ENCODE measurements around the gene KCNH8. TPM values are rescaled to one million over a fixed set of nuclear protein-coding genes. Genes with fewer than 3 reads are reported as not detected.

KCNH8 gene
- total and polyA plus RNA-seq, 2 of the 4 experiments (the other 2 are of a cell fraction) = not detected

DNA sequence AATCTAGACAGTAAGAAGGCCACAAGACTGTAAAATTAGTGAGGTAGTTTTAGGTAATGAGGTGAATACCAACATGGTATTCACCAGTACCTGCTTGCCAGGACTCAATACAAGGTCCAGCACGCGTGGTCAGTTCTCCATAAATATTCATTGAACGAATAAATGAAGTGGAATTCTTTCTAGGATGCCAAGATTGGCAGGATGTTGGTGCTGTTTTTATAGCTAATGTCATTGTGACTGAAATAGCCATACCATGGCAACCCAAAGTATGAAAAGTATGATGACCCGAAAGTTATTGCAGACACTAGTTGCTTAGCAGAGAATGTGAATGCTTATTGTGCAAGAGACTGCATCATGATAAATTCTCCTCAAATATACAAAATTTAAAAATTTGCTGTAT is 307.2 kb downstream of the KCNH8 start:
- Histone ChIP-seq H4K5ac (ENCODE audit: low read depth, low read length) (no peak overlapping the region), H3K4me3 (ENCODE audit: insufficient read depth, low read depth, low read length) (no peak overlapping the region), H2AK5ac (ENCODE audit: low read depth, low read length) (no peak overlapping the region), H3K4me1 (ENCODE audit: control insufficient read depth, insufficient read depth, low read length) (no peaks in the 10 kb centered on the region), H4K20me1 (ENCODE audit: insufficient read depth, low read length) (no peaks in the 10 kb centered on the region), H3K36me3 (ENCODE audit: control insufficient read depth, insufficient read depth, low read length) (no peaks in the 10 kb centered on the region), H3K27me3 (ENCODE audit: control insufficient read depth, insufficient read depth, low read length) (no peaks in the 10 kb centered on the region), H3K9ac (ENCODE audit: low read depth, low read length) (no peak overlapping the region), H4K8ac (ENCODE audit: low read depth in 2 of 2, low read length in 2 of 2) (no peak overlapping the region), H3K79me1 (ENCODE audit: low read depth in 1 of 2, low read length in 2 of 2) (no peaks in the 10 kb centered on the region), H2BK20ac (ENCODE audit: low read depth, low read length) (no peak overlapping the region), H3K4ac (ENCODE audit: low read depth, low read length) (no peak overlapping the region), H2AFZ (replicated peaks; ENCODE audit: low read length, poor library complexity) (no peak overlapping the region), H3K14ac (replicated peaks; ENCODE audit: low read depth, low read length) (no peak overlapping the region), H4K91ac (ENCODE audit: insufficient read depth, low read depth, low read length) (no peak overlapping the region), H2BK120ac (ENCODE audit: low read depth, low read length) (no peak overlapping the region), H2BK15ac (ENCODE audit: low read depth, low read length) (no peak overlapping the region), H2BK5ac (ENCODE audit: low read depth, low read length, poor library complexity, severe bottlenecking) (no peak overlapping the region), H2AK9ac (replicated peaks; ENCODE audit: low read depth, low read length, poor library complexity) (no peak overlapping the region), H3K18ac (ENCODE audit: low read depth, low read length) (no peak overlapping the region), H3K27ac (ENCODE audit: insufficient read depth, low read length) (no peak overlapping the region), H3K4me2 (ENCODE audit: low read depth, low read length) (no peak overlapping the region), H3K9me3 (ENCODE audit: control insufficient read depth, insufficient read depth, low read length) (peaks cover 4% of the 10 kb centered on the region; the same call in 1 of the 2 replicates), H3K23ac (ENCODE audit: low read depth, low read length) (no peak overlapping the region), H3K9me1 (ENCODE audit: insufficient read depth, low read length) (no peaks in the 10 kb centered on the region), H3K56ac (ENCODE audit: extremely low read depth, insufficient read depth, low read length) (no peak overlapping the region)
- DNase-seq (no peak), ATAC-seq (ENCODE audit: low read depth) (no peak)
- in situ Hi-C loops (cut with MboI; ENCODE audit: low sequenced_read_pairs) = no loop called here
- 20% methylated on average over 1 of the region's 4 CpGs; no CpG with 5 or more reads in 1 of the 2 experiments for WGBS, 2 experiments (ENCODE audit: extremely low coverage in 2 of 2, insufficient read length in 1 of 2)
- intact Hi-C loops (cut with micrococcal nuclease) = no loop called here
- POLR2A ChIA-PET (ENCODE audit: unreplicated experiment) = no interaction called here
- CTCF ChIA-PET = no interaction called here
- dilution Hi-C loops (cut with HindIII; ENCODE audit: low sequenced_read_pairs, unreplicated experiment) = no loop called here
- TF ChIP-seq MAZ (IDR thresholded peaks at IDR 0.05; ENCODE audit: borderline replicate concordance, low read depth, low read length) = no peak
- no peak for TF ChIP-seq SMC3 (IDR thresholded peaks at IDR 0.05; ENCODE audit: low read depth, low read length)
- TF ChIP-seq POLR2A (IDR thresholded peaks at IDR 0.05; ENCODE audit: low read depth, low read length) = no peak
- TF ChIP-seq, protein P1, sequence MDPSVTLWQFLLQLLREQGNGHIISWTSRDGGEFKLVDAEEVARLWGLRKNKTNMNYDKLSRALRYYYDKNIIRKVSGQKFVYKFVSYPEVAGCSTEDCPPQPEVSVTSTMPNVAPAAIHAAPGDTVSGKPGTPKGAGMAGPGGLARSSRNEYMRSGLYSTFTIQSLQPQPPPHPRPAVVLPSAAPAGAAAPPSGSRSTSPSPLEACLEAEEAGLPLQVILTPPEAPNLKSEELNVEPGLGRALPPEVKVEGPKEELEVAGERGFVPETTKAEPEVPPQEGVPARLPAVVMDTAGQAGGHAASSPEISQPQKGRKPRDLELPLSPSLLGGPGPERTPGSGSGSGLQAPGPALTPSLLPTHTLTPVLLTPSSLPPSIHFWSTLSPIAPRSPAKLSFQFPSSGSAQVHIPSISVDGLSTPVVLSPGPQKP (IDR thresholded peaks at IDR 0.05; ENCODE audit: borderline replicate concordance, low read depth, low read length) = no peak
- no peak for TF ChIP-seq CEBPB (IDR thresholded peaks at IDR 0.05; ENCODE audit: low read depth, low read length)
- TF ChIP-seq, protein P2, sequence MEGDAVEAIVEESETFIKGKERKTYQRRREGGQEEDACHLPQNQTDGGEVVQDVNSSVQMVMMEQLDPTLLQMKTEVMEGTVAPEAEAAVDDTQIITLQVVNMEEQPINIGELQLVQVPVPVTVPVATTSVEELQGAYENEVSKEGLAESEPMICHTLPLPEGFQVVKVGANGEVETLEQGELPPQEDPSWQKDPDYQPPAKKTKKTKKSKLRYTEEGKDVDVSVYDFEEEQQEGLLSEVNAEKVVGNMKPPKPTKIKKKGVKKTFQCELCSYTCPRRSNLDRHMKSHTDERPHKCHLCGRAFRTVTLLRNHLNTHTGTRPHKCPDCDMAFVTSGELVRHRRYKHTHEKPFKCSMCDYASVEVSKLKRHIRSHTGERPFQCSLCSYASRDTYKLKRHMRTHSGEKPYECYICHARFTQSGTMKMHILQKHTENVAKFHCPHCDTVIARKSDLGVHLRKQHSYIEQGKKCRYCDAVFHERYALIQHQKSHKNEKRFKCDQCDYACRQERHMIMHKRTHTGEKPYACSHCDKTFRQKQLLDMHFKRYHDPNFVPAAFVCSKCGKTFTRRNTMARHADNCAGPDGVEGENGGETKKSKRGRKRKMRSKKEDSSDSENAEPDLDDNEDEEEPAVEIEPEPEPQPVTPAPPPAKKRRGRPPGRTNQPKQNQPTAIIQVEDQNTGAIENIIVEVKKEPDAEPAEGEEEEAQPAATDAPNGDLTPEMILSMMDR (conservative IDR thresholded peaks at IDR 0.05; ENCODE audit: low read depth, low read length) = no peak
- TF ChIP-seq NFE2L2 (IDR thresholded peaks at IDR 0.05; ENCODE audit: low read depth, low read length) = no peak
- BruUV-seq (replicated peaks) = no TSS peak
